Coronary artery (tissue), 2 donors: Measurements from ENCODE around the gene MEIS1.

Experiments used
- DNase-seq: peaks from one replicate; pipeline ENCODE4 v3.0.0-alpha.2; 2017; ENCODE audit warnings: low spot score
- H3K27ac ChIP-seq, 2 donors: fragments of 200-600 bp; sonication (generic); one replicate each; pipeline ENCODE4 v1.5.1; 2016 to 2019
- H3K4me3 ChIP-seq: fragments of 200-600 bp; sonication (generic); 2 replicates; pipeline ENCODE4 v1.5.1; 2016; ENCODE audit warnings: mild to moderate bottlenecking, moderate library complexity
- TF ChIP-seq, protein P1 (sequence below): fragments of 200-600 bp; sonication (generic); IDR thresholded peaks from one replicate; pipeline ENCODE4 v1.5.1; 2019; ENCODE audit warnings: antibody characterized with exemption

The MEIS1 gene

GRCh38 chr2:66408905-66409304 lies 26.0 kb upstream of the MEIS1 start:
- no peak overlapping the region for H3K27ac ChIP-seq
- TF ChIP-seq, protein P1, sequence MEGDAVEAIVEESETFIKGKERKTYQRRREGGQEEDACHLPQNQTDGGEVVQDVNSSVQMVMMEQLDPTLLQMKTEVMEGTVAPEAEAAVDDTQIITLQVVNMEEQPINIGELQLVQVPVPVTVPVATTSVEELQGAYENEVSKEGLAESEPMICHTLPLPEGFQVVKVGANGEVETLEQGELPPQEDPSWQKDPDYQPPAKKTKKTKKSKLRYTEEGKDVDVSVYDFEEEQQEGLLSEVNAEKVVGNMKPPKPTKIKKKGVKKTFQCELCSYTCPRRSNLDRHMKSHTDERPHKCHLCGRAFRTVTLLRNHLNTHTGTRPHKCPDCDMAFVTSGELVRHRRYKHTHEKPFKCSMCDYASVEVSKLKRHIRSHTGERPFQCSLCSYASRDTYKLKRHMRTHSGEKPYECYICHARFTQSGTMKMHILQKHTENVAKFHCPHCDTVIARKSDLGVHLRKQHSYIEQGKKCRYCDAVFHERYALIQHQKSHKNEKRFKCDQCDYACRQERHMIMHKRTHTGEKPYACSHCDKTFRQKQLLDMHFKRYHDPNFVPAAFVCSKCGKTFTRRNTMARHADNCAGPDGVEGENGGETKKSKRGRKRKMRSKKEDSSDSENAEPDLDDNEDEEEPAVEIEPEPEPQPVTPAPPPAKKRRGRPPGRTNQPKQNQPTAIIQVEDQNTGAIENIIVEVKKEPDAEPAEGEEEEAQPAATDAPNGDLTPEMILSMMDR, result no peak
- no peak for DNase-seq
- H3K4me3 ChIP-seq, result no peak overlapping the region

DNA sequence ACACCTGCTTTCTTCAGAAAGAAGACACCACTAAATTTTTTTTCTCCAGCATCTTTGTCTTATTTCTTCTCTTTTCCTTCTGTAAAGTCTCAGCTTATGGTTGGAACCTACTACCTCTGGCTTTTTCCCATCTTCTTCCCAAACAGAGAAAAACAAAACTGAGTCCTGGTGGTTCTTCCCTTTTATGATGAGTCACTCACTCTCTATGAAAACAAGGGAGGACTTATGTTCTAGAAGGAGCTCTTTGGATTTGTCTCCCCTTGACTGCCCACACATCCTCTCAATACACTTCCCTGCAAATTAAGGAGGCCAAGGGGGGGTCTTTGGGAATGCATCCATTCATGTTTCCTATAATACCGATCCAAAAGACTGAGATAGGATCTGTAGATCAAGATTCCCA lies 22.1 kb upstream of the MEIS1 start:
- TF ChIP-seq, protein P1, result no peak
- no peak for DNase-seq
- Histone ChIP-seq H3K4me3 (no peak overlapping the region), H3K27ac (no peak overlapping the region)

GRCh38 chr2:66414896-66415295 lies 20.0 kb upstream of the MEIS1 start:
- H3K27ac ChIP-seq, result no peak overlapping the region
- H3K4me3 ChIP-seq, result no peak overlapping the region
- no peak for DNase-seq
- TF ChIP-seq, protein P1, result no peak

DNA sequence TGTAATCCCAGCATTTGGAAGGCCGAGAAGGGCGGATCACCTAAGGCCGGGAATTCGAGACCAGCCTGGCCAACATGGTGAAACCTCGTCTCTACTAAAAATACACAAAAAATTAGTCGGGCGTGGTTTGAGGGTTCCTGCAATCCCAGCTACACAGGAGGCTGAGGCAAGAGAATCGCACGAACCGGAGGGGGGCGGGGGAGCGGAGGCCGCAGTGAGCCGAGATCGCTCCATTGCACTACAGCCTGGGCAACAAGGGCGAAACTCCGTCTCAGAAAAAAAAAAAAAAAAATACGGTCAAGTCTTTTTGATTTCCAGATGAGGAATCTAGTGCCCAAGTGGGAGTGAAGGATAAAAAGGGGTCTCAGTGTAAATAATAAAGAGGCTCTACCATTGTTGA lies 16.5 kb upstream of the MEIS1 start:
- Histone ChIP-seq H3K27ac (no peak overlapping the region), H3K4me3 (no peak overlapping the region)
- TF ChIP-seq, protein P1, result no peak
- no peak for DNase-seq

DNA sequence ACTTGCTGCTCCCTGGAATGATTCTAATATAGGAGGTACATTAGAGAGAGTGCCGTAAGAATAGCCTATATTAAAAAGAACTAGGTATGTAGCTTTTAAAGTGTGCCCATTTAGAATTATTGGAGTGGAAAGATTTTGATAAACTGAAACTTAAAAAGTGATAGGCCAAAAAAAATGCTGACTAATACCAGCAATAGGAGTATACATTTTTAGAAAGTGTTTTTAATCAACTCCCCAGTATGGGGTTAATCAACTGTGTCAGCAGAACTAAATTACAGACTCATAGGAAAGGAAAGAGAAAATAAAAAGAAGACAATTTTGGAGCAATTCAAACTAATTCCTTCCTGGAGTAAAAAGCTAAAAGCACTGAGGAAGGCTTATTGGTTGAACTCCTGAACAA lies 13.3 kb upstream of the MEIS1 start:
- no peak for DNase-seq
- TF ChIP-seq, protein P1, result no peak
- H3K27ac ChIP-seq, result no peak overlapping the region
- H3K4me3 ChIP-seq, result no peak overlapping the region

GRCh38 chr2:66423391-66424124 lies 11.4 kb upstream of the MEIS1 start:
- DNase-seq, result no peak
- TF ChIP-seq, protein P1, result no peak
- Histone ChIP-seq H3K4me3 (no peak overlapping the region), H3K27ac (no peak overlapping the region)
